IPS-18c (cell line): ENCODE results near the gene LRP2.

Experiments
- H3K4me3 ChIP-seq: 2 replicates; pipeline ENCODE4 v1.7.0; 2013; ENCODE audit warnings: low read depth, mild to moderate bottlenecking, low read length, moderate library complexity; ENCODE audit not compliant: insufficient read depth
- H3K9me3 ChIP-seq: one replicate; pipeline ENCODE4 v1.6.1; 2013; ENCODE audit warnings: mild to moderate bottlenecking, low read length, moderate library complexity; ENCODE audit not compliant: control insufficient read depth, insufficient read depth

Gene LRP2

GRCh38 chr2:169131587-169132512 lies 230.5 kb downstream of the LRP2 start:
- Histone ChIP-seq H3K4me3 (no peak overlapping the region), H3K9me3 (no peaks in the 10 kb centered on the region)

GRCh38 chr2:169129703-169130243 lies 232.6 kb downstream of the LRP2 start:
- Histone ChIP-seq H3K4me3 (no peak overlapping the region), H3K9me3 (no peaks in the 10 kb centered on the region)

GRCh38 chr2:169119851-169120250 lies 242.5 kb downstream of the LRP2 start:
- Histone ChIP-seq H3K9me3 (no peaks in the 10 kb centered on the region), H3K4me3 (no peak overlapping the region)

- no peak overlapping the region for H3K4me3 ChIP-seq
- no peaks in the 10 kb centered on the region for H3K9me3 ChIP-seq
Observed at GRCh38 chr2:169119123-169119760, 243.1 kb downstream of the LRP2 start.

- no peak overlapping the region for H3K4me3 ChIP-seq
- H3K9me3 ChIP-seq: no peaks in the 10 kb centered on the region
Observed at GRCh38 chr2:169118060-169118459, 244.3 kb downstream of the LRP2 start.

- H3K4me3 ChIP-seq: no peak overlapping the region
- H3K9me3 ChIP-seq: no peaks in the 10 kb centered on the region
Observed at GRCh38 chr2:169116993-169117392, 245.3 kb downstream of the LRP2 start.

GRCh38 chr2:169116327-169116726 lies 246.0 kb downstream of the LRP2 start:
- no peaks in the 10 kb centered on the region for H3K9me3 ChIP-seq
- no peak overlapping the region for H3K4me3 ChIP-seq

GRCh38 chr2:169114056-169114455 lies 248.3 kb downstream of the LRP2 start:
- no peaks in the 10 kb centered on the region for H3K9me3 ChIP-seq
- H3K4me3 ChIP-seq: no peak overlapping the region

GRCh38 chr2:169112841-169113240 lies 249.5 kb downstream of the LRP2 start:
- Histone ChIP-seq H3K9me3 (no peaks in the 10 kb centered on the region), H3K4me3 (no peak overlapping the region)

GRCh38 chr2:169110916-169111315 lies 251.4 kb downstream of the LRP2 start:
- Histone ChIP-seq H3K4me3 (no peak overlapping the region), H3K9me3 (no peaks in the 10 kb centered on the region)

GRCh38 chr2:169110419-169110818 lies 251.9 kb downstream of the LRP2 start:
- no peaks in the 10 kb centered on the region for H3K9me3 ChIP-seq
- no peak overlapping the region for H3K4me3 ChIP-seq

GRCh38 chr2:169109502-169110409 lies 252.6 kb downstream of the LRP2 start:
- Histone ChIP-seq H3K4me3 (no peak overlapping the region), H3K9me3 (no peaks in the 10 kb centered on the region)

GRCh38 chr2:169108099-169108884 lies 254.0 kb downstream of the LRP2 start:
- no peak overlapping the region for H3K4me3 ChIP-seq
- H3K9me3 ChIP-seq: no peaks in the 10 kb centered on the region

GRCh38 chr2:169107645-169108044 lies 254.7 kb downstream of the LRP2 start:
- no peaks in the 10 kb centered on the region for H3K9me3 ChIP-seq

GRCh38 chr2:169106563-169107545 lies 255.5 kb downstream of the LRP2 start:
- H3K9me3 ChIP-seq: no peaks in the 10 kb centered on the region
- H3K4me3 ChIP-seq: no peak overlapping the region

More at GRCh38 chr2:169107645-169108044, 254.7 kb downstream of the LRP2 start:
- H3K4me3 ChIP-seq: no peak overlapping the region
